ENCODE results near the gene ATP5MC2.

GRCh38 chr12:53623548-53624385 is 52.1 kb downstream of the ATP5MC2 start:
- TF ChIP-seq POLR2A (IDR thresholded peaks at IDR 0.05; ENCODE audit: low read length): peak; percentile 23
- TF ChIP-seq GATA1 (IDR thresholded peaks at IDR 0.05; ENCODE audit: low read depth, low read length): no peak

Measured in erythroblast (primary cell).